Breast epithelium (tissue), 4 donors: ENCODE data around the gene TRPC1. TPM values are rescaled to one million over a fixed set of nuclear protein-coding genes. Genes with fewer than 3 reads are reported as not detected.

Source experiments
- DNase-seq, 2 donors: peaks; one replicate each; pipeline ENCODE4 v3.0.0-alpha.2; 2019; ENCODE audit warnings: low spot score in 2 of 2
- H3K27ac ChIP-seq, 2 donors: fragments of 200-600 bp; sonication (generic) in 1 of 2; one replicate each; pipeline ENCODE4 v1.5.1; 2016 to 2019; ENCODE audit warnings: mild to moderate bottlenecking in 1 of 2
- H3K27me3 ChIP-seq, 2 donors: fragments of 200-600 bp; sonication (generic) in 1 of 2; one replicate each; pipeline versions ENCODE4 v1.5.1 to v1.6.0; 2017 to 2019; ENCODE audit warnings: control low read depth in 1 of 2, mild to moderate bottlenecking in 1 of 2
- H3K36me3 ChIP-seq: fragments of 200-600 bp; one replicate; pipeline ENCODE4 v1.5.1; 2019
- H3K4me1 ChIP-seq, 2 donors: fragments of 200-600 bp; sonication (generic); one replicate each; pipeline ENCODE4 v1.5.1; 2016 to 2019; ENCODE audit warnings: control low read depth in 1 of 2
- H3K4me3 ChIP-seq, 3 donors: fragments of 200-600 bp; sonication (generic); 1 replicate in 2 of 3; 2 replicates in 1 of 3; pipeline ENCODE4 v1.5.1; 2016 to 2019; ENCODE audit warnings: mild to moderate bottlenecking in 3 of 3, moderate library complexity in 2 of 3
- H3K9me3 ChIP-seq, 2 donors: fragments of 200-600 bp; sonication (generic) in 1 of 2; one replicate each; pipeline ENCODE4 v1.5.1; 2016 to 2019; ENCODE audit warnings: control low read depth in 1 of 2
- POLR2A ChIP-seq: fragments of 450-650 bp; IDR thresholded peaks from one replicate; pipeline ENCODE4 v1.6.1; 2016; ENCODE audit warnings: antibody characterized with exemption, mild to moderate bottlenecking, moderate library complexity
- POLR2AphosphoS5 ChIP-seq, 3 donors: sonication (generic); formaldehyde crosslinking; IDR thresholded peaks; one replicate each; pipeline ENCODE4 v1.6.1; 2017; ENCODE audit warnings: antibody characterized with exemption in 3 of 3
- intact Hi-C: fragments of 100-400 bp; cut with DNase I; formaldehyde crosslinking; loops from one replicate; pipeline ENCODE4 v1.15.1; 2023; ENCODE audit warnings: low total_unique reads
- total RNA-seq, 3 donors: library from RNA; depleted of rRNA; stranded (reverse); fragments of >200 nt; gene quantifications; one replicate each; pipeline ENCODE4 v1.1.0, GENCODE V29; 2016
- TF ChIP-seq, protein P1 (sequence below), 3 donors: fragments of 450-650 bp; IDR thresholded peaks; one replicate each; pipeline ENCODE4 v1.5.1; 2016 to 2017; ENCODE audit warnings: antibody characterized with exemption in 3 of 3, mild to moderate bottlenecking in 3 of 3, moderate library complexity in 3 of 3

Gene TRPC1
- total RNA-seq, 3 donors from 2014 or later = 12.5 to 14.8 (median 13.0) TPM

DNA sequence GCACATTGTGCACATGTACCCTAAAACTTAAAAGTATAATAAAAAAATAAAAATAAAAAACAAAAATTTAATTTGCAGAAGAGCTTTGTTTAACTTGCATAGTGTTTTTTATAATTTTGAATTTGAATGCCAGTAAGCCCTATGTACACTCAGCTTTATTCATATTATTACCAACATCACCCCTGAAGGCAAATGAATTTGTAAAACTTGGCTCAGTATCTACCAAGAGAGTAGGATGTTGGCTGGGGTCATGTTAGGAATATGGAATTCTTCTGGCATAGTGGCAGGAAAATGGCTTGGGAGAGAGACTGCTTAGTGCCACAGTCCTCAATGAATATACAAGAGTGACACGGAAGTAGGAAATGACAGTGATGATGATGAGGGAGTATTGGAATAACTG, 30.7 kb downstream of the TRPC1 start:
- no peak overlapping the region for H3K27ac ChIP-seq
- intact Hi-C loops = no loop called here
- no peak for TF ChIP-seq POLR2A
- TF ChIP-seq POLR2AphosphoS5 (IDR thresholded peaks at IDR 0.05) = no peak
- TF ChIP-seq, protein P1, sequence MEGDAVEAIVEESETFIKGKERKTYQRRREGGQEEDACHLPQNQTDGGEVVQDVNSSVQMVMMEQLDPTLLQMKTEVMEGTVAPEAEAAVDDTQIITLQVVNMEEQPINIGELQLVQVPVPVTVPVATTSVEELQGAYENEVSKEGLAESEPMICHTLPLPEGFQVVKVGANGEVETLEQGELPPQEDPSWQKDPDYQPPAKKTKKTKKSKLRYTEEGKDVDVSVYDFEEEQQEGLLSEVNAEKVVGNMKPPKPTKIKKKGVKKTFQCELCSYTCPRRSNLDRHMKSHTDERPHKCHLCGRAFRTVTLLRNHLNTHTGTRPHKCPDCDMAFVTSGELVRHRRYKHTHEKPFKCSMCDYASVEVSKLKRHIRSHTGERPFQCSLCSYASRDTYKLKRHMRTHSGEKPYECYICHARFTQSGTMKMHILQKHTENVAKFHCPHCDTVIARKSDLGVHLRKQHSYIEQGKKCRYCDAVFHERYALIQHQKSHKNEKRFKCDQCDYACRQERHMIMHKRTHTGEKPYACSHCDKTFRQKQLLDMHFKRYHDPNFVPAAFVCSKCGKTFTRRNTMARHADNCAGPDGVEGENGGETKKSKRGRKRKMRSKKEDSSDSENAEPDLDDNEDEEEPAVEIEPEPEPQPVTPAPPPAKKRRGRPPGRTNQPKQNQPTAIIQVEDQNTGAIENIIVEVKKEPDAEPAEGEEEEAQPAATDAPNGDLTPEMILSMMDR (IDR thresholded peaks at IDR 0.05) = no peak

DNA sequence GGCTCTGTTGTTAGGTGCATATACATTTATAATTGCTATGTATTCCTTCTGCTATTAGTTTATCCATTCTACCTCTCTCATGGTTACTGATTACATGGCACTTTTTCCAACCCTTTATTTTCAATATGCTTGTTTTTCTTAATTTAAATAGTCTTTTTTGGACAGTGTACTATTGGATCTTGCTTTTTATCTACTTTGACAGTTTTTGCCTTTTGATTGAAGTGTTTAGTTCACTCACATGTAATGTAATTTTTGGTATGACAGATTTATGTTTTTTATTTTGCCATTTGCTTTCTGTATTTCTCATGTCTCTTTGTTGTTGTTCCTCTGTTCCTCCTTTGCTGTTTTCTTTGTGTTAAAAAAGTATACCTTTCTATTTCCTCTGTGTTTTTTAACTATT, 44.5 kb downstream of the TRPC1 start:
- no peak overlapping the region for H3K27ac ChIP-seq
- H3K27me3 ChIP-seq = no peaks in the 10 kb centered on the region
- H3K36me3 ChIP-seq = peaks cover 5% of the 10 kb centered on the region
- peaks cover 7 to 20% of the 10 kb centered on the region in 2 donors for H3K9me3 ChIP-seq
- no peak overlapping the region for H3K4me3 ChIP-seq
- TF ChIP-seq POLR2AphosphoS5 (IDR thresholded peaks at IDR 0.05) = no peak
- TF ChIP-seq POLR2A = no peak
- TF ChIP-seq, protein P1 (IDR thresholded peaks at IDR 0.05) = no peak
- intact Hi-C loops = no loop called here
- no peak for DNase-seq
- no peaks in the 10 kb centered on the region for H3K4me1 ChIP-seq

More for the DNA sequence above, 30.7 kb downstream of the TRPC1 start:
- Histone ChIP-seq H3K36me3 (no peaks in the 10 kb centered on the region), H3K9me3 (no peaks in the 10 kb centered on the region), H3K27me3 (no peaks in the 10 kb centered on the region), H3K4me1 (no peaks in the 10 kb centered on the region), H3K4me3 (no peak overlapping the region)
- no peak for DNase-seq

DNA sequence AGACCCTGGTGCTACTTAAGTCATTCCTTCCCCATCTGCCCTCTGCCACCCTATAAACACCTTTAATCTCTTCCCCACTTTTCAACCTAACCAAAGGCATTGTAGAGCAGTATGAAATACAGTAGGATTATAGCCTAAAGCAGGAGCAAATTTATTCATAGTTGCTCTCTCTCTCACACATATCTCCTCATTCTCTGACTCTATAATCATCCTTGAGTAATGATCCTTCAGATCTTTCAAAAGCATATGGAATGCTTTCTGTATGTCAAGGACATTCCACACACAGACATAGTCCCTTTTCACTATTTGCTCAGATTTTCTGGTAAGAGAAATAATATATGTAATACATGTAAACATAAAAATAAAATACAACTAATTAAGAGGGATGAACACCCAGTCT, 54.1 kb downstream of the TRPC1 start:
- intact Hi-C loops = no loop called here
- Histone ChIP-seq H3K9me3 (no peaks in the 10 kb centered on the region), H3K27ac (no peak overlapping the region), H3K27me3 (no peaks in the 10 kb centered on the region), H3K4me3 (no peak overlapping the region), H3K4me1 (no peaks in the 10 kb centered on the region), H3K36me3 (peaks cover 4% of the 10 kb centered on the region)
- TF ChIP-seq, protein P1 (IDR thresholded peaks at IDR 0.05) = no peak
- no peak for DNase-seq

DNA sequence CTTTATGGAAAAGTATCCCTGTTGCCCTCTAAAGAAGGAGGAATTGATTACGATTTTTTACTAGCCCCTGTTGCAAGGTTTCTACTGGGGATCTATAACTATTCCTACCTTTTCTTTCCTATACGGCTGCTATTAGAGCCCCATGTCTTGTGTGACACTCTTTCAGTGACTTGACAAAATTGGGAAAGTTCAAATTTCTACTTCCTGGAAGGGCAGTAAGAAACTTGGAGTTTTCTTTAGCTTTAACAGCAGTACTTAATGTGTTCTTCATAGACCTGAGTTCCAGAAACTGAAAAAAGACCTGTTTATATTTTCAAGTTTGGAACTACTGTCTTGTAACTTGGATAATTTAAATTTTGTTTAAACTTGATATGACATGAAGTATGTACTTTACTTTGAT, 54.7 kb downstream of the TRPC1 start:
- no peaks in the 10 kb centered on the region for H3K27me3 ChIP-seq
- no peak overlapping the region for H3K27ac ChIP-seq
- no peaks in the 10 kb centered on the region for H3K4me1 ChIP-seq
- no peak overlapping the region for H3K4me3 ChIP-seq
- intact Hi-C loops = no loop called here
- H3K9me3 ChIP-seq = no peaks in the 10 kb centered on the region
- no peak for DNase-seq
- TF ChIP-seq POLR2A (no peak), POLR2AphosphoS5 (IDR thresholded peaks at IDR 0.05) (no peak)
- TF ChIP-seq, protein P1 (IDR thresholded peaks at IDR 0.05) = no peak
- H3K36me3 ChIP-seq = peaks cover 4% of the 10 kb centered on the region

DNA sequence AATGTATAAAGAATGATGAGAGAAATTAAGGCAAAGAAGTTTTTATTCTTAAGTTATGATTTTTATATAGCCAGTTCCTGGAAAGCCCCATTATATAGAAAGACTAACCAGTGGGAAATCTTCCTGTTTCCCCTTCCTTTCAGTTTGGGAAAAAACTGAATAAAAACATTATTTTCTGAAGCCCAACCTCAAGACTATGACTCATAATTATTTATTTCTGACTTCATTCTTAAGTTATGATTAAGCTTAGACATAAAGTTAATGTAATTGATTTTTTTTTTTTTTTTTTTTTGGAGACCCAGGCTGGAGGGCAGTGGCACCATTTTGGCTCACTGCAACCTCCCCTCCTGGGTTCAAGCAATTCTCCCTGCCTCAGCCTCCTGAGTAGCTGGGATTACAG, 55.8 kb downstream of the TRPC1 start:
- Histone ChIP-seq H3K36me3 (peaks cover 4% of the 10 kb centered on the region), H3K9me3 (no peaks in the 10 kb centered on the region), H3K27ac (no peak overlapping the region), H3K27me3 (no peaks in the 10 kb centered on the region), H3K4me1 (no peaks in the 10 kb centered on the region), H3K4me3 (no peak overlapping the region)
- TF ChIP-seq POLR2A (no peak), POLR2AphosphoS5 (IDR thresholded peaks at IDR 0.05) (no peak)
- TF ChIP-seq, protein P1 (IDR thresholded peaks at IDR 0.05) = no peak
- DNase-seq = no peak
- intact Hi-C loops = no loop called here
